Coronary artery (tissue), 2 donors: ENCODE measurements around the gene ARHGEF33.
"Not testable (repeated sequence)": the region's sequence is repeated elsewhere in the genome, so short reads cannot be mapped to it uniquely, and the experiment has no call there.

ENCODE experiments used
- DNase-seq: peaks from one replicate; pipeline ENCODE4 v3.0.0-alpha.2; 2017; ENCODE audit warnings: low spot score
- H3K27ac ChIP-seq, 2 donors: fragments of 200-600 bp; sonication (generic); one replicate each; pipeline ENCODE4 v1.5.1; 2016 to 2019
- H3K4me3 ChIP-seq: fragments of 200-600 bp; sonication (generic); 2 replicates; pipeline ENCODE4 v1.5.1; 2016; ENCODE audit warnings: mild to moderate bottlenecking, moderate library complexity
- TF ChIP-seq, protein P1 (sequence below): fragments of 200-600 bp; sonication (generic); IDR thresholded peaks from one replicate; pipeline ENCODE4 v1.5.1; 2019; ENCODE audit warnings: antibody characterized with exemption

ARHGEF33 gene

DNA sequence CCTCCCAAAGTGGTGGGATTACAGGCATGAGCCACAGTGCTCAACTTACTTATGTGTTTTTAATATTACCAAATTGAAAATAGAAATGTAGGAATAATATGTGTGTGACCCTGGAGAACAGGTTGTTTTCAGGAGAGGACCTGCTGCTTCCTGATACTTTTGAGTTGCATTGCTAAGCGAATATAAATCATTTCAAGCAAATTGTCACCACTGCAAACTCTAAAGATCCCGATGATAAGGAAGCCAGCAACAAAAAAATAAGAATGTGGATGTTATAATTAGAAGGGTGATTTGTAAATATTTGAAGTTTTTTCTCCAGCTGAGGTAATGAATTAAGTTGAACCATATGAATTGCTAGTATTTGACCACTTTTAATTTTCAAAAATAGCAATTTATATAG, 40.9 kb downstream of the ARHGEF33 start:
- H3K4me3 ChIP-seq: no peak overlapping the region
- TF ChIP-seq, protein P1, sequence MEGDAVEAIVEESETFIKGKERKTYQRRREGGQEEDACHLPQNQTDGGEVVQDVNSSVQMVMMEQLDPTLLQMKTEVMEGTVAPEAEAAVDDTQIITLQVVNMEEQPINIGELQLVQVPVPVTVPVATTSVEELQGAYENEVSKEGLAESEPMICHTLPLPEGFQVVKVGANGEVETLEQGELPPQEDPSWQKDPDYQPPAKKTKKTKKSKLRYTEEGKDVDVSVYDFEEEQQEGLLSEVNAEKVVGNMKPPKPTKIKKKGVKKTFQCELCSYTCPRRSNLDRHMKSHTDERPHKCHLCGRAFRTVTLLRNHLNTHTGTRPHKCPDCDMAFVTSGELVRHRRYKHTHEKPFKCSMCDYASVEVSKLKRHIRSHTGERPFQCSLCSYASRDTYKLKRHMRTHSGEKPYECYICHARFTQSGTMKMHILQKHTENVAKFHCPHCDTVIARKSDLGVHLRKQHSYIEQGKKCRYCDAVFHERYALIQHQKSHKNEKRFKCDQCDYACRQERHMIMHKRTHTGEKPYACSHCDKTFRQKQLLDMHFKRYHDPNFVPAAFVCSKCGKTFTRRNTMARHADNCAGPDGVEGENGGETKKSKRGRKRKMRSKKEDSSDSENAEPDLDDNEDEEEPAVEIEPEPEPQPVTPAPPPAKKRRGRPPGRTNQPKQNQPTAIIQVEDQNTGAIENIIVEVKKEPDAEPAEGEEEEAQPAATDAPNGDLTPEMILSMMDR: no peak
- no peak for DNase-seq
- H3K27ac ChIP-seq: no peak overlapping the region

DNA sequence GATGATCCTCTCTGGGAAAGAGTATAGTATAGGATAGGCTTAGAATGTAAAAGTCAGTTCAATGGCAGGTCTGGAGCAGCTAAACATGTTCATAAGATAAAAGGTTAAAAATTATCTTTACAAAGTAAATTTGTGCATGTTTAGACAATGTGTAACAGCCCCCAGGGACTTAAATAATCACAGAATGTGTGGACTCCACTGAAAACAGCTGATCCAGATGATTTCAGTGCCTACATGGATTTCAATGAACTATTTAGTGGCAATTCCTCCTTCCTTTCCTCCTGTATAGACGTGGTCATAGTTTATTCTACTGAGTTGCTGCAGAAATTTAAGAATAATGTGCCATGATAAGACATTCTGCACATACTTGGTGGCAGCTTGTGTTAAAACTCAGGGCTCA, 42.9 kb downstream of the ARHGEF33 start:
- DNase-seq: no peak
- no peak overlapping the region for H3K4me3 ChIP-seq
- H3K27ac ChIP-seq: no peak overlapping the region
- TF ChIP-seq, protein P1: no peak

- DNase-seq: no peak
- TF ChIP-seq, protein P1: no peak
- Histone ChIP-seq H3K4me3 (no peak overlapping the region), H3K27ac (no peak overlapping the region)
Measured at GRCh38 chr2:38933653-38934052, 44.0 kb downstream of the ARHGEF33 start.

GRCh38 chr2:38934742-38935141, 45.1 kb downstream of the ARHGEF33 start:
- no peak for DNase-seq
- Histone ChIP-seq H3K4me3 (no peak overlapping the region), H3K27ac (no peak overlapping the region)
- TF ChIP-seq, protein P1: no peak

DNA sequence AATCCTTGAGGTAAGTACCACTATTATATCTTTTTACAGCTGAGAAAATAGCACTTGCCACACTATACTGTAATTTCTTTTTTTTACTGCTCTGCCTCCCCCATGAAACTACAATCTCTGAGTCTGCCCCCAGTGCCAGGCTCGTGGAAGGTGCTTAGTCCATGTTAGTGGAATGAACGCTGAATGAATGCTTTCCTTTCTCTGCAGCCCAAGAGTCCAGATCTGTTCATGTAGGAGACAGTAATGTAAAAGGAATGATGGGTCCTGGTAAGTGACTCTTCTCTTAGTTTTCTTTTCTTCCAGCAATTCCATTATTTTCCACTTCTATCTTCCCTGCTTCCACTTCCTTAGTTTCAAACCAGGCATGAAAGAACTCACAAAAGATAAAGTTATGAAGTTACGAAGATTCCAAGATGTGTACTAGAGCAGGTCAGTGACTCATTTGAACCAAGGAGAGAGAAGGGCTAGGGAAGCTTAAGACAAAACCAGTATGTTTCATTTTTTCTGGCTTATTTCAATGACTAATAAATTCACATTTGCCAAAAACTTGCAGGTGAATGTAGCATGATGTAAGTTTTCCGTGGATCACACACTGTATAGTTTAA, 46.0 kb downstream of the ARHGEF33 start:
- no peak overlapping the region for H3K27ac ChIP-seq
- TF ChIP-seq, protein P1: no peak
- no peak for DNase-seq
- H3K4me3 ChIP-seq: no peak overlapping the region

DNA sequence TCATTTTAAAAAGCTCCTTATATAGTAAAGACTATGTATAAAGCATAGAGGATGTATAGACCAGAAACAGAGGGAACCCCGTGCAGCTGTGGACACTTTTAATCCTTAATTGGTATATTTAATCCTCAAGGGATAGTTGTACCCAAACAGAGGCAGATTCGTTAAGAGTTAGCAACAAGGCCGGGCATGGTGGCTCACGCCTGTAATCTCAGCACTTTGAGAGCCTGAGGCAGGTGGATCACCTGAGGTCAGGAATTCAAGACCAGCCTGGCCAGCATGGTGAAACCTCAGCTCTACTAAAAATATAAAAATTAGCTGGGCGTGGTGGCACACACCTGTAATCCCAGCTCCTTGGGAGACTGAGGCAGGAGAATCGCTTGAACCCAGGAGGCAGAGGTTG, 46.8 kb downstream of the ARHGEF33 start:
- not testable (repeated sequence) for H3K27ac ChIP-seq, DNase-seq, H3K4me3 ChIP-seq

DNA sequence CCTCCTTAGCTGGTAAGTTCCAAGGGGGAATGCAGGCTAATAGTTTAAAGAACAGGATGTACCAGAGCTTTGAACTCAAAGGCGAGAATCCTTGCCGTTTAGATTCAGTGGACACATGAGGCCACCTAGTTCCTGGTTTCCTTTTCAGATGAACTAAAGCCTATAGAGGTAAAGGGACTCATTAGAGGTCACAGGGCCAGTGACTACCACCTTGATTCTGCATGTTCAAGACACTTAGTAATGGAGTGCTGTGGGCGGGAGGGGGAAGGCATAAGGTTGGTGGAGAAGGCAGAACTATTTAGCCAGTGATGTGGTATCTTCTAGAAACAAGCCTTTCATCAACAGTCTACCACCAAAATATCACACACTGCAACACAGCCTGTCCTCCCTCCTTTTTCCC, 47.9 kb downstream of the ARHGEF33 start:
- DNase-seq: no peak
- TF ChIP-seq, protein P1: no peak
- H3K27ac ChIP-seq: no peak overlapping the region
- H3K4me3 ChIP-seq: no peak overlapping the region

- Histone ChIP-seq H3K27ac (no peak overlapping the region), H3K4me3 (no peak overlapping the region)
- no peak for DNase-seq
- TF ChIP-seq, protein P1: no peak
Measured at GRCh38 chr2:38940746-38941145, 51.1 kb downstream of the ARHGEF33 start.
